NT2/D1 (cell line): Measurements from ENCODE around the gene PNKP.

Source experiments
- SUZ12 ChIP-seq: IDR thresholded peaks from 2 replicates; pipeline ENCODE4 v1.6.1; 2011; ENCODE audit not compliant: insufficient read length, insufficient read depth; ENCODE audit errors: extremely low read depth
- YY1 ChIP-seq: IDR thresholded peaks from 2 replicates; pipeline ENCODE4 v1.6.1; 2011; ENCODE audit not compliant: insufficient read length, insufficient read depth
- ZNF274 ChIP-seq: IDR thresholded peaks from 2 replicates; pipeline ENCODE4 v1.6.1; 2011; ENCODE audit warnings: mild to moderate bottlenecking, low read depth, low read length

DNA sequence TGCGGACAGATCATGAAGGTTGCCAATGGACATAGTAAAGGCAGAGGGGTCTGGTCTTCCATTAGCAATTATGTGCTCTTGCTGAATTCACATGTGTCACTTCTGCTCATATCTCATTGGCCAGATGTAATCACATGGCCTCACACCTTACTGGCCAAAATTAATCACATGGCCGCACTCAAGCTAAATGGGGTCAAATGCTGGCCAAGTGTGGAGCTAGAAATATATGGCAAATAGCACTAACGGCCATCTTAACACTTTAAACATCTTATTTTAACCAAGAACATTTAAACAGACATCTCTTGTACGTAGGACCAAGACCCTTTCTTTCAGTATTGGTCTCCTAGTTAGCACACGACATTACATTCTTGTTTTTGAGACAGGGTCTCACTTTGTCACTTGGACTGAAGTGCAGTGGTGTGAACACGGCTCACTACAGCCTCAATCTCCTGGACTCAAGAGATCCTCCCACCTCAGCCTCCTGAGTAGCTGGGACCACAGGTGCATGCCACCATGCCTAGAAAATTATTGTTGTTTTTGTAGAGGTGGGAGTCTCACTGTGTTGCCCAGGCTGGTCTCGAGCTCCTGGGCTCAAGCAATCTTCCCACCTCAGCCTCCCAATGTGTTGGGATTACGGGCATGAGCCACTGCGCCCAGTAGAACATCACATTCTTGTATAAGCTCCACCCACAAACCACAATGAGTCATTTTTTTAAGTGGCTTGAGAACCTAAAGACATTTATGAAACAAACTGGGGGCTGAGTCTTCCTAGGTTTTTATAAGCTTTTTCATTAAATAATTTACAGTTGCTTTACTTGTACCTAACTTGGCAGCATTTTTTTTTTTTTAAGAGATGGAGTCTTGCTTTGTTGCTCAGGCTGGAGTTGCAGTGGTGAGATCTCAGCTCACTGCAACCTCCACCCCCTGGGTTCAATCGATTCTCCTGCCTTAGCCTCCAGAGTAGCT, 19.4 kb downstream of the PNKP start:
- TF ChIP-seq ZNF274 (no peak), SUZ12 (no peak), YY1 (no peak)
